NCI-H2196 (cell line): ENCODE results near the gene TRHDE.

Source experiments
- DNase-seq: peaks from one replicate; lab custom pipeline; 2025; ENCODE audit not compliant: unreplicated experiment; lab: John Stamatoyannopoulos, UW

The TRHDE gene

GRCh38 chr12:72307229-72307628, 35.1 kb downstream of the TRHDE start:
- no peak for DNase-seq

- no peak for DNase-seq
Observed at GRCh38 chr12:72311946-72312345, 39.8 kb downstream of the TRHDE start.

GRCh38 chr12:72313806-72314205, 41.6 kb downstream of the TRHDE start:
- DNase-seq, result no peak

- no peak for DNase-seq
Observed at GRCh38 chr12:72315858-72316257, 43.7 kb downstream of the TRHDE start.

- DNase-seq, result no peak
Observed at GRCh38 chr12:72318341-72318740, 46.2 kb downstream of the TRHDE start.

GRCh38 chr12:72323881-72324280, 51.7 kb downstream of the TRHDE start:
- no peak for DNase-seq

- DNase-seq, result no peak
Observed at GRCh38 chr12:72330301-72330700, 58.1 kb downstream of the TRHDE start.

- DNase-seq, result no peak
Observed at GRCh38 chr12:72330784-72331183, 58.6 kb downstream of the TRHDE start.

- no peak for DNase-seq
Observed at GRCh38 chr12:72337382-72337781, 65.2 kb downstream of the TRHDE start.

- DNase-seq, result no peak
Observed at GRCh38 chr12:72337946-72338345, 65.8 kb downstream of the TRHDE start.

- DNase-seq, result no peak
Observed at GRCh38 chr12:72338437-72338836, 66.3 kb downstream of the TRHDE start.

GRCh38 chr12:72346363-72346944, 74.3 kb downstream of the TRHDE start:
- DNase-seq, result peak; percentile 69

GRCh38 chr12:72349491-72349890, 77.3 kb downstream of the TRHDE start:
- DNase-seq, result no peak

- no peak for DNase-seq
Observed at GRCh38 chr12:72359416-72359815, 87.2 kb downstream of the TRHDE start.

GRCh38 chr12:72365151-72365550, 93.0 kb downstream of the TRHDE start:
- DNase-seq, result no peak

GRCh38 chr12:72366255-72366654, 94.1 kb downstream of the TRHDE start:
- no peak for DNase-seq

GRCh38 chr12:72368298-72368697, 96.1 kb downstream of the TRHDE start:
- no peak for DNase-seq

GRCh38 chr12:72368719-72369422, 96.7 kb downstream of the TRHDE start:
- no peak for DNase-seq

GRCh38 chr12:72369423-72369959, 97.3 kb downstream of the TRHDE start:
- no peak for DNase-seq

GRCh38 chr12:72380441-72380840, 108.3 kb downstream of the TRHDE start:
- no peak for DNase-seq

- DNase-seq, result no peak
Observed at GRCh38 chr12:72388322-72388721, 116.2 kb downstream of the TRHDE start.

GRCh38 chr12:72390146-72390545, 118.0 kb downstream of the TRHDE start:
- no peak for DNase-seq

GRCh38 chr12:72406111-72406510, 133.9 kb downstream of the TRHDE start:
- DNase-seq, result no peak
